ENCODE data around the gene PRSS2. TPM values are rescaled to one million over a fixed set of nuclear protein-coding genes. Genes with fewer than 3 reads are reported as not detected.

Gene PRSS2
- total and polyA plus RNA-seq, 5 experiments from 2014 or later, result not detected

- Mint-ChIP-seq H3K4me3 (peak overlapping the region; percentile 85 to 99 (median 95)), H3K36me3 (peaks cover 18 to 77% (median 48%) of the 10 kb centered on the region in 3 donors), H3K27ac (peak overlapping the region; percentile 94 to 100 (median 100)), H3K9me3 (peaks cover 0 to 3% (median 0%) of the 10 kb centered on the region in 9 donors), H3K27me3 (no peaks in the 10 kb centered on the region), H3K4me1 (peaks cover 20 to 71% (median 48%) of the 10 kb centered on the region in 4 donors)
- POLR2A ChIA-PET, result interaction anchor here (1.1 to 22.1 kb wide), 6 partner anchors 7 to 400 kb away, joined by 3 to 3070 read pairs (median 24); no protein-coding TSS in a partner anchor
- no peak for ATAC-seq
- peak in 1 of 10 donors; percentile 5 for DNase-seq
These were observed 20.7 kb downstream of the PRSS2 start for GRCh38 chr7:142791502-142791901.

- Mint-ChIP-seq H3K27ac (peak overlapping the region; percentile 94 to 100 (median 100)), H3K4me1 (peaks cover 20 to 71% (median 48%) of the 10 kb centered on the region in 4 donors), H3K9me3 (peaks cover 0 to 3% (median 0%) of the 10 kb centered on the region in 9 donors), H3K4me3 (peak overlapping the region; percentile 85 to 99 (median 95)), H3K36me3 (peaks cover 18 to 79% (median 48%) of the 10 kb centered on the region in 3 donors), H3K27me3 (no peaks in the 10 kb centered on the region)
- DNase-seq, result peak in 3 of 10 donors; percentile 5 to 9 (median 7)
- POLR2A ChIA-PET, result interaction anchor here (0.5 to 22.1 kb wide), 8 partner anchors 6 to 471 kb away, joined by 3 to 3070 read pairs (median 6); no protein-coding TSS in a partner anchor
- no peak for ATAC-seq
These were observed 21.4 kb downstream of the PRSS2 start for GRCh38 chr7:142792129-142792528.

- Mint-ChIP-seq H3K27me3 (no peaks in the 10 kb centered on the region), H3K4me3 (peak overlapping the region; percentile 85 to 99 (median 95)), H3K9me3 (peaks cover 0 to 3% (median 0%) of the 10 kb centered on the region in 9 donors), H3K4me1 (peaks cover 21 to 69% (median 50%) of the 10 kb centered on the region in 4 donors), H3K27ac (peak overlapping the region; percentile 94 to 100 (median 100)), H3K36me3 (peaks cover 21 to 79% (median 48%) of the 10 kb centered on the region in 3 donors)
- POLR2A ChIA-PET, result interaction anchor here (0.5 to 22.1 kb wide), 8 partner anchors 6 to 472 kb away, joined by 3 to 3070 read pairs (median 6); no protein-coding TSS in a partner anchor
- no peak for ATAC-seq
- DNase-seq, result peak in 2 of 10 donors; percentile 0 to 7
These were observed 21.8 kb downstream of the PRSS2 start for GRCh38 chr7:142792593-142792992.

GRCh38 chr7:142793156-142793555 lies 22.4 kb downstream of the PRSS2 start:
- H3K4me3 Mint-ChIP-seq, result peak overlapping the region in 9 of 10 donors; percentile 85 to 99 (median 95)
- peak overlapping the region; percentile 94 to 100 (median 100) for H3K27ac Mint-ChIP-seq
- H3K36me3 Mint-ChIP-seq, result peaks cover 26 to 79% (median 48%) of the 10 kb centered on the region in 3 donors
- ATAC-seq (no peak), DNase-seq (peak in 1 of 10 donors; percentile 0)
- no peaks in the 10 kb centered on the region for H3K27me3 Mint-ChIP-seq
- H3K4me1 Mint-ChIP-seq, result peaks cover 23 to 72% (median 53%) of the 10 kb centered on the region in 4 donors
- POLR2A ChIA-PET, result interaction anchor here (0.7 to 22.1 kb wide), 6 partner anchors 5 to 489 kb away, joined by 3 to 3070 read pairs (median 456); no protein-coding TSS in a partner anchor
- H3K9me3 Mint-ChIP-seq, result peaks cover 0 to 4% (median 0%) of the 10 kb centered on the region in 9 donors

- peak overlapping the region; percentile 94 to 100 (median 100) for H3K27ac Mint-ChIP-seq
- peaks cover 34 to 79% (median 50%) of the 10 kb centered on the region in 3 donors for H3K36me3 Mint-ChIP-seq
- POLR2A ChIA-PET, result interaction anchor here (0.6 to 22.1 kb wide), 15 partner anchors 8 to 585 kb away, joined by 3 to 3070 read pairs (median 26); no protein-coding TSS in a partner anchor
- DNase-seq, result peak in 9 of 10 donors; percentile 47 to 87 (median 63)
- peaks cover 0 to 4% (median 0%) of the 10 kb centered on the region in 9 donors for H3K9me3 Mint-ChIP-seq
- H3K27me3 Mint-ChIP-seq, result no peaks in the 10 kb centered on the region
- H3K4me1 Mint-ChIP-seq, result peaks cover 42 to 85% (median 65%) of the 10 kb centered on the region in 4 donors
- peak; percentile 27 to 47 for ATAC-seq
- H3K4me3 Mint-ChIP-seq, result peak overlapping the region; percentile 87 to 100 (median 98)
These were observed 24.6 kb downstream of the PRSS2 start for GRCh38 chr7:142795339-142795863.

GRCh38 chr7:142796001-142796500 lies 25.3 kb downstream of the PRSS2 start:
- Mint-ChIP-seq H3K27ac (peak overlapping the region; percentile 94 to 100 (median 100)), H3K9me3 (peaks cover 0 to 4% (median 0%) of the 10 kb centered on the region in 9 donors), H3K27me3 (no peaks in the 10 kb centered on the region)

GRCh38 chr7:142796501-142797390 lies 26.0 kb downstream of the PRSS2 start:
- peak in 1 of 2 donors; percentile 6 for ATAC-seq

More at GRCh38 chr7:142796001-142796500, 25.3 kb downstream of the PRSS2 start:
- H3K4me1 Mint-ChIP-seq, result peaks cover 48 to 85% (median 69%) of the 10 kb centered on the region in 4 donors
- POLR2A ChIA-PET, result interaction anchor here (0.6 to 22.1 kb wide), 26 partner anchors 8 to 584 kb away, joined by 3 to 3070 read pairs (median 20); no protein-coding TSS in a partner anchor
- DNase-seq, result no peak
- H3K4me3 Mint-ChIP-seq, result peak overlapping the region; percentile 87 to 100 (median 98)
- ATAC-seq, result no peak
- peaks cover 39 to 79% (median 54%) of the 10 kb centered on the region in 3 donors for H3K36me3 Mint-ChIP-seq

GRCh38 chr7:142797391-142798377 lies 26.9 kb downstream of the PRSS2 start:
- DNase-seq, result peak in 4 of 10 donors; percentile 24 to 54 (median 42)
- POLR2A ChIA-PET, result interaction anchor here (0.6 to 22.1 kb wide), 50 partner anchors 10 to 582 kb away, joined by 3 to 3070 read pairs (median 8); partner anchors contain the start of genes CASP2, EPHB6 and GSTK1

More at GRCh38 chr7:142796501-142797390, 26.0 kb downstream of the PRSS2 start:
- POLR2A ChIA-PET, result interaction anchor here (0.7 to 22.1 kb wide), 38 partner anchors 9 to 583 kb away, joined by 3 to 3070 read pairs (median 12); partner anchors contain the start of genes CASP2, EPHB6 and GSTK1
- H3K36me3 Mint-ChIP-seq, result peaks cover 36 to 79% (median 55%) of the 10 kb centered on the region in 3 donors
- H3K9me3 Mint-ChIP-seq, result peaks cover 0 to 4% (median 0%) of the 10 kb centered on the region in 9 donors
- no peaks in the 10 kb centered on the region for H3K27me3 Mint-ChIP-seq
- H3K4me1 Mint-ChIP-seq, result peaks cover 50 to 85% (median 71%) of the 10 kb centered on the region in 4 donors
- peak in 5 of 10 donors; percentile 18 to 50 (median 33) for DNase-seq
- H3K4me3 Mint-ChIP-seq, result peak overlapping the region; percentile 87 to 100 (median 98)
- H3K27ac Mint-ChIP-seq, result peak overlapping the region; percentile 94 to 100 (median 100)

GRCh38 chr7:142798451-142799436 lies 28.0 kb downstream of the PRSS2 start:
- H3K4me3 Mint-ChIP-seq, result peak overlapping the region; percentile 87 to 100 (median 98)
- peaks cover 56 to 90% (median 75%) of the 10 kb centered on the region in 4 donors for H3K4me1 Mint-ChIP-seq
- H3K36me3 Mint-ChIP-seq, result peaks cover 52 to 80% (median 67%) of the 10 kb centered on the region in 3 donors

More at GRCh38 chr7:142797391-142798377, 26.9 kb downstream of the PRSS2 start:
- Mint-ChIP-seq H3K4me1 (peaks cover 55 to 90% (median 74%) of the 10 kb centered on the region in 4 donors), H3K27me3 (no peaks in the 10 kb centered on the region), H3K36me3 (peaks cover 46 to 79% (median 59%) of the 10 kb centered on the region in 3 donors), H3K27ac (peak overlapping the region; percentile 94 to 100 (median 100)), H3K4me3 (peak overlapping the region; percentile 87 to 100 (median 98)), H3K9me3 (peaks cover 0 to 4% (median 0%) of the 10 kb centered on the region in 9 donors)
- ATAC-seq, result peak in 1 of 2 donors; percentile 10

More at GRCh38 chr7:142798451-142799436, 28.0 kb downstream of the PRSS2 start:
- DNase-seq (peak in 6 of 10 donors; percentile 37 to 67 (median 55)), ATAC-seq (peak; percentile 23 to 37)
- Mint-ChIP-seq H3K27ac (peak overlapping the region; percentile 94 to 100 (median 100)), H3K9me3 (peaks cover 0 to 4% (median 0%) of the 10 kb centered on the region in 9 donors), H3K27me3 (no peaks in the 10 kb centered on the region)
- POLR2A ChIA-PET, result interaction anchor here (0.6 to 22.1 kb wide), 46 partner anchors 11 to 498 kb away, joined by 3 to 3070 read pairs (median 10); partner anchors contain the start of genes CASP2, EPHB6 and GSTK1

All from naive thymus-derived CD8-positive, alpha-beta T cell (primary cell).